Measurements from ENCODE around the gene CDS2. TPM values are rescaled to one million over a fixed set of nuclear protein-coding genes. Genes with fewer than 3 reads are reported as not detected.
A peak's percentile ranks its signal among the peaks of the same experiment; 100 is the strongest.

Gene CDS2
- total and polyA plus RNA-seq, 2 of the 13 experiments (the other 11 are each of a cell fraction or from before 2014, with no cell fraction given) = 81.3 to 153 TPM

DNA sequence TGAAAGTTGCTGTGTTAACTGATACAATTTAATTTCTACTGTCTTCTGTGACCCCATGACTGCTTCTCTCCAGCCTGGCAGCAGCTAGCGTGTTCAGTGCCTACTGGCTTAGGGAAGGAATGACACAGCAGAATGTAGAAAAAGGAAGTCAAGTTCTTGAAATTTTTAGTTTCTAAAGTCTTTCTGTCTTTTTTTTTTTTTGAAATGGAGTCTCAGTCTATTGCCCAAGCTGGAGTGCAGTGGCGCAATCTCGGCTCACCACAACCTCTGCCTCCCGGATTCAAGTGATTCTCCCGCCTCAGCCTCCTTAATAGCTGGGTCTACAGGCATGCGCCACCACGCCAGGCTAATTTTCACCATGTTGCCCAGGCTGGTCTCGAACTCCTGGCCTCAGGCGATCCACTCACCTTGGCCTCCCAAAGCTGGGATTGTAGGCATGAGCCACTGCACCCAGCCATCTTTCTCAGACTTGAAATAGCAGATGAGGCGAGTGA, 46.4 kb upstream of the CDS2 start:
- H3K9ac ChIP-seq (ENCODE audit: insufficient read depth, low read depth, low read length) = no peak overlapping the region
- H3K4me1 ChIP-seq (ENCODE audit: insufficient read depth, low read length) = peaks cover 25% of the 10 kb centered on the region
- 85% methylated on average over 10 of the region's 10 CpGs for WGBS (ENCODE audit: low lambda C conversion rate)
- ChIA-PET CTCF (ENCODE audit: low intra/inter-chr PET ratio, low total read pairs) (no interaction called here), POLR2A (interaction anchor here (1.2 to 1.3 kb wide), 2 partner anchors 11 to 16 kb away, joined by 4 to 6 read pairs; no protein-coding TSS in a partner anchor)
- ATAC-seq (no peak), DNase-seq (ENCODE audit: low spot score) (no peak), FAIRE-seq (no peak)
- H3K4me3 ChIP-seq (replicated peaks in 1 of 3; ENCODE audit: insufficient read depth in 1 of 3, low read depth in 2 of 3, low read length in 3 of 3) = no peak overlapping the region
- BruUV-seq (replicated peaks) = no TSS peak
- H3K27me3 ChIP-seq (ENCODE audit: control insufficient read depth in 1 of 2, insufficient read depth in 2 of 2, low read length in 2 of 2) = no peaks in the 10 kb centered on the region
- no peak overlapping the region for H3K4me2 ChIP-seq (ENCODE audit: low read depth, low read length)
- in situ Hi-C loops (cut with HindIII; ENCODE audit: extremely low pct_ligation_motif_present, low pct_unique_long_range_greater_than_20kb) = loop anchor here (10.0 kb wide), 1 partner anchor 64 kb away; no protein-coding TSS in a partner anchor
- H3K36me3 ChIP-seq (replicated peaks in 1 of 2; ENCODE audit: control insufficient read depth in 1 of 2, insufficient read depth in 2 of 2, low read length in 2 of 2) = no peaks in the 10 kb centered on the region
- H3K9me3 ChIP-seq (ENCODE audit: low read length) = no peaks in the 10 kb centered on the region
- TF ChIP-seq NFE2L2 (IDR thresholded peaks at IDR 0.05; ENCODE audit: low read length) (peak; percentile 58), ZMYM3 (CRISPR knock-in tag; IDR thresholded peaks at IDR 0.05) (peak; percentile 36; the same call in 1 of the 2 replicates), CEBPG (CRISPR knock-in tag; IDR thresholded peaks at IDR 0.05) (peak; percentile 34; the same call in 1 of the 2 replicates), ZBTB38 (CRISPR knock-in tag; IDR thresholded peaks at IDR 0.05) (0 out of 2 replicates have a peak, but pooled peaks have one; percentile 25), ZBTB33 (CRISPR knock-in tag; IDR thresholded peaks at IDR 0.05) (peak; percentile 56; the same call in 1 of the 2 replicates), HCFC1 (IDR thresholded peaks at IDR 0.05; ENCODE audit: low read depth, low read length) (no peak), TBP (CRISPR knock-in tag; IDR thresholded peaks at IDR 0.05) (no peak), HES4 (CRISPR knock-in tag; IDR thresholded peaks at IDR 0.05; ENCODE audit: borderline replicate concordance) (no peak), CEBPB (IDR thresholded peaks at IDR 0.05; ENCODE audit: borderline replicate concordance, low read depth, low read length) (peak; percentile 82)
- no peaks in the 10 kb centered on the region for H4K20me1 ChIP-seq (ENCODE audit: insufficient read depth, low read length)
- H2AFZ ChIP-seq (ENCODE audit: low read length) = no peak overlapping the region
- intact Hi-C loops (cut with micrococcal nuclease; ENCODE audit: unreplicated experiment) = no loop called here
- no peaks in the 10 kb centered on the region for H3K79me2 ChIP-seq (ENCODE audit: insufficient read depth, low read length)
- no peak overlapping the region for H3K27ac ChIP-seq (ENCODE audit: extremely low read length, insufficient read depth, low read length)

Measured in HepG2 (cell line).